BLaER1 treated with 17β-estradiol and CSF1 and Interleukin-3, amounts not matched to agents 10 nM and 100 nM (cell line): ENCODE measurements around the gene EOGT.
A peak's percentile ranks its signal among the peaks of the same experiment; 100 is the strongest.

Experiments used
- H3K27ac ChIP-seq, 11 experiments: shearing (Covaris generic); formaldehyde crosslinking; 2 replicates each; pipeline ENCODE4 v1.8.1; 2022
- H3K27me3 ChIP-seq, 11 experiments: shearing (Covaris generic); formaldehyde crosslinking; 2 replicates each; pipeline ENCODE4 v1.8.1; 2022
- H3K36me3 ChIP-seq, 11 experiments: shearing (Covaris generic); formaldehyde crosslinking; 2 replicates each; pipeline ENCODE4 v1.8.1; 2022
- H3K4me1 ChIP-seq, 10 experiments: shearing (Covaris generic); formaldehyde crosslinking; 2 replicates each; pipeline ENCODE4 v1.8.1; 2022
- H3K4me2 ChIP-seq, 11 experiments: shearing (Covaris generic); formaldehyde crosslinking; 2 replicates each; pipeline ENCODE4 v1.8.1; 2022
- H3K4me3 ChIP-seq, 10 experiments: shearing (Covaris generic); formaldehyde crosslinking; 2 replicates each; pipeline ENCODE4 v1.8.1; 2022
- H3K9ac ChIP-seq, 11 experiments: shearing (Covaris generic); formaldehyde crosslinking; 2 replicates each; pipeline ENCODE4 v1.8.1; 2022
- H3K9me3 ChIP-seq, 11 experiments: shearing (Covaris generic); formaldehyde crosslinking; replicated peaks in 1 of 11; 2 replicates each; pipeline ENCODE4 v1.8.1; 2022
- H4K20me1 ChIP-seq, 11 experiments: shearing (Covaris generic); formaldehyde crosslinking; 2 replicates each; pipeline ENCODE4 v1.8.1; 2022
- Cebpa-rat ChIP-seq, 11 experiments: shearing (Covaris generic); IDR thresholded peaks; 2 replicates each; pipeline ENCODE4 v1.8.1; 2022

Gene EOGT

GRCh38 chr3:68957895-68958294 lies 55.6 kb downstream of the EOGT start:
- Histone ChIP-seq H3K27ac (no peak overlapping the region), H3K4me2 (no peak overlapping the region), H3K9ac (no peak overlapping the region), H3K9me3 (no peaks in the 10 kb centered on the region), H3K27me3 (no peaks in the 10 kb centered on the region), H3K36me3 (no peaks in the 10 kb centered on the region), H3K4me1 (peaks cover 0 to 11% (median 2%) of the 10 kb centered on the region in 10 experiments; a peak in 5 of 20 replicates), H4K20me1 (no peaks in the 10 kb centered on the region), H3K4me3 (no peak overlapping the region)
- TF ChIP-seq Cebpa-rat (IDR thresholded peaks at IDR 0.05), result no peak

GRCh38 chr3:68953816-68954444 lies 59.6 kb downstream of the EOGT start:
- H3K27me3 ChIP-seq, result no peaks in the 10 kb centered on the region

GRCh38 chr3:68945225-68945624 lies 68.3 kb downstream of the EOGT start:
- no peak overlapping the region for H3K9ac ChIP-seq
- no peaks in the 10 kb centered on the region for H3K27me3 ChIP-seq
- no peak overlapping the region for H3K4me2 ChIP-seq
- H3K27ac ChIP-seq, result no peak overlapping the region
- H3K9me3 ChIP-seq, result no peaks in the 10 kb centered on the region
- TF ChIP-seq Cebpa-rat (IDR thresholded peaks at IDR 0.05), result no peak
- no peaks in the 10 kb centered on the region for H3K36me3 ChIP-seq
- no peak overlapping the region for H3K4me3 ChIP-seq
- no peaks in the 10 kb centered on the region for H3K4me1 ChIP-seq
- H4K20me1 ChIP-seq, result no peaks in the 10 kb centered on the region

More at GRCh38 chr3:68953816-68954444, 59.6 kb downstream of the EOGT start:
- Histone ChIP-seq H3K27ac (no peak overlapping the region), H3K9ac (no peak overlapping the region), H3K4me3 (no peak overlapping the region), H3K4me1 (peaks cover 0 to 11% (median 2%) of the 10 kb centered on the region in 10 experiments; a peak in 5 of 20 replicates), H3K4me2 (peak overlapping the region in 6 of 11 experiments; percentile 4 to 32 (median 8); a peak in 5 of 22 replicates), H4K20me1 (no peaks in the 10 kb centered on the region), H3K9me3 (no peaks in the 10 kb centered on the region), H3K36me3 (no peaks in the 10 kb centered on the region)
- no peak for TF ChIP-seq Cebpa-rat (IDR thresholded peaks at IDR 0.05)

- TF ChIP-seq Cebpa-rat (IDR thresholded peaks at IDR 0.05), result no peak
- H3K9me3 ChIP-seq, result no peaks in the 10 kb centered on the region
- no peak overlapping the region for H3K4me2 ChIP-seq
- H4K20me1 ChIP-seq, result no peaks in the 10 kb centered on the region
- H3K36me3 ChIP-seq, result no peaks in the 10 kb centered on the region
- H3K4me3 ChIP-seq, result no peak overlapping the region
- no peaks in the 10 kb centered on the region for H3K27me3 ChIP-seq
- H3K9ac ChIP-seq, result no peak overlapping the region
- H3K27ac ChIP-seq, result no peak overlapping the region
- no peaks in the 10 kb centered on the region for H3K4me1 ChIP-seq
Observed at GRCh38 chr3:68943753-68944500, 69.6 kb downstream of the EOGT start.

GRCh38 chr3:68941055-68941454 lies 72.4 kb downstream of the EOGT start:
- no peak for TF ChIP-seq Cebpa-rat (IDR thresholded peaks at IDR 0.05)
- no peak overlapping the region for H3K9ac ChIP-seq
- H3K27me3 ChIP-seq, result no peaks in the 10 kb centered on the region

GRCh38 chr3:68936856-68937255 lies 76.6 kb downstream of the EOGT start:
- H3K9me3 ChIP-seq, result peaks cover 11 to 19% (median 13%) of the 10 kb centered on the region in 11 experiments
- H3K27me3 ChIP-seq, result no peaks in the 10 kb centered on the region
- no peaks in the 10 kb centered on the region for H4K20me1 ChIP-seq
- no peak overlapping the region for H3K9ac ChIP-seq
- no peaks in the 10 kb centered on the region for H3K36me3 ChIP-seq
- no peak overlapping the region for H3K27ac ChIP-seq
- H3K4me3 ChIP-seq, result no peak overlapping the region
- TF ChIP-seq Cebpa-rat (IDR thresholded peaks at IDR 0.05), result no peak
- peak overlapping the region in 7 of 11 experiments; percentile 17 to 34 (median 24); a peak in 7 of 22 replicates for H3K4me2 ChIP-seq
- peaks cover 0 to 7% (median 5%) of the 10 kb centered on the region in 10 experiments; a peak in 8 of 20 replicates for H3K4me1 ChIP-seq

More at GRCh38 chr3:68941055-68941454, 72.4 kb downstream of the EOGT start:
- Histone ChIP-seq H3K27ac (no peak overlapping the region), H3K36me3 (no peaks in the 10 kb centered on the region), H3K9me3 (no peaks in the 10 kb centered on the region), H4K20me1 (no peaks in the 10 kb centered on the region), H3K4me1 (peaks cover 0 to 7% (median 5%) of the 10 kb centered on the region in 10 experiments; a peak in 8 of 20 replicates), H3K4me3 (no peak overlapping the region), H3K4me2 (no peak overlapping the region)

GRCh38 chr3:68935778-68936177 lies 77.7 kb downstream of the EOGT start:
- H3K4me2 ChIP-seq, result no peak overlapping the region
- no peak overlapping the region for H3K27ac ChIP-seq
- no peaks in the 10 kb centered on the region for H3K27me3 ChIP-seq
- H3K9ac ChIP-seq, result no peak overlapping the region
- H3K9me3 ChIP-seq, result peaks cover 14 to 27% (median 21%) of the 10 kb centered on the region in 11 experiments
- no peaks in the 10 kb centered on the region for H4K20me1 ChIP-seq
- peaks cover 0 to 7% (median 5%) of the 10 kb centered on the region in 10 experiments; a peak in 8 of 20 replicates for H3K4me1 ChIP-seq
- no peak for TF ChIP-seq Cebpa-rat (IDR thresholded peaks at IDR 0.05)
- H3K4me3 ChIP-seq, result no peak overlapping the region
- no peaks in the 10 kb centered on the region for H3K36me3 ChIP-seq

- no peaks in the 10 kb centered on the region for H4K20me1 ChIP-seq
- H3K27me3 ChIP-seq, result no peaks in the 10 kb centered on the region
- no peaks in the 10 kb centered on the region for H3K36me3 ChIP-seq
- no peak overlapping the region for H3K27ac ChIP-seq
- no peak for TF ChIP-seq Cebpa-rat (IDR thresholded peaks at IDR 0.05)
- peaks cover 14 to 27% (median 21%) of the 10 kb centered on the region in 11 experiments for H3K9me3 ChIP-seq
- H3K4me3 ChIP-seq, result no peak overlapping the region
- H3K4me2 ChIP-seq, result no peak overlapping the region
- no peak overlapping the region for H3K9ac ChIP-seq
- H3K4me1 ChIP-seq, result no peaks in the 10 kb centered on the region
Observed at GRCh38 chr3:68931406-68932149, 81.9 kb downstream of the EOGT start.
